ENCODE data around the gene SPTLC2. TPM values are rescaled to one million over a fixed set of nuclear protein-coding genes. Genes with fewer than 3 reads are reported as not detected.

The SPTLC2 gene
- total and polyA plus RNA-seq, 2 of the 13 experiments (the other 11 are each of a cell fraction or from before 2014, with no cell fraction given) = 17.4 to 17.5 TPM

- TF ChIP-seq, protein P1, sequence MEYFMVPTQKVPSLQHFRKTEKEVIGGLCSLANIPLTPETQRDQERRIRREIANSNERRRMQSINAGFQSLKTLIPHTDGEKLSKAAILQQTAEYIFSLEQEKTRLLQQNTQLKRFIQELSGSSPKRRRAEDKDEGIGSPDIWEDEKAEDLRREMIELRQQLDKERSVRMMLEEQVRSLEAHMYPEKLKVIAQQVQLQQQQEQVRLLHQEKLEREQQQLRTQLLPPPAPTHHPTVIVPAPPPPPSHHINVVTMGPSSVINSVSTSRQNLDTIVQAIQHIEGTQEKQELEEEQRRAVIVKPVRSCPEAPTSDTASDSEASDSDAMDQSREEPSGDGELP (IDR thresholded peaks at IDR 0.05; ENCODE audit: borderline replicate concordance, low read depth) = no peak
- peak; percentile 24 for TF ChIP-seq XRCC5 (optimal IDR thresholded peaks at IDR 0.05; ENCODE audit: low read length)
- TF ChIP-seq ZNF3 (CRISPR knock-in tag; IDR thresholded peaks at IDR 0.05) = no peak
- TF ChIP-seq THAP11 (CRISPR knock-in tag; IDR thresholded peaks at IDR 0.05) = 0 out of 2 replicates have a peak, but pooled peaks have one; percentile 25
- no peak for TF ChIP-seq CENPBD1 (CRISPR knock-in tag; IDR thresholded peaks at IDR 0.05; ENCODE audit: borderline replicate concordance, low read depth)
- no peak for TF ChIP-seq RBAK (CRISPR knock-in tag; IDR thresholded peaks at IDR 0.05)
- no peak for TF ChIP-seq CBX2 (IDR thresholded peaks at IDR 0.05; ENCODE audit: low read depth, low read length)
- no peak for TF ChIP-seq CBX2 (CRISPR knock-in tag; IDR thresholded peaks at IDR 0.05; ENCODE audit: low read depth)
- TF ChIP-seq, protein P2, sequence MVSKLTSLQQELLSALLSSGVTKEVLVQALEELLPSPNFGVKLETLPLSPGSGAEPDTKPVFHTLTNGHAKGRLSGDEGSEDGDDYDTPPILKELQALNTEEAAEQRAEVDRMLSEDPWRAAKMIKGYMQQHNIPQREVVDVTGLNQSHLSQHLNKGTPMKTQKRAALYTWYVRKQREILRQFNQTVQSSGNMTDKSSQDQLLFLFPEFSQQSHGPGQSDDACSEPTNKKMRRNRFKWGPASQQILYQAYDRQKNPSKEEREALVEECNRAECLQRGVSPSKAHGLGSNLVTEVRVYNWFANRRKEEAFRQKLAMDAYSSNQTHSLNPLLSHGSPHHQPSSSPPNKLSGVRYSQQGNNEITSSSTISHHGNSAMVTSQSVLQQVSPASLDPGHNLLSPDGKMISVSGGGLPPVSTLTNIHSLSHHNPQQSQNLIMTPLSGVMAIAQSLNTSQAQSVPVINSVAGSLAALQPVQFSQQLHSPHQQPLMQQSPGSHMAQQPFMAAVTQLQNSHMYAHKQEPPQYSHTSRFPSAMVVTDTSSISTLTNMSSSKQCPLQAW (CRISPR knock-in tag; IDR thresholded peaks at IDR 0.05) = no peak
- no peak for TF ChIP-seq HOXA9 (CRISPR knock-in tag; IDR thresholded peaks at IDR 0.05; ENCODE audit: borderline replicate concordance)
- TF ChIP-seq NKX3-1 (CRISPR knock-in tag; IDR thresholded peaks at IDR 0.05) = no peak
- TF ChIP-seq CREB1 (IDR thresholded peaks at IDR 0.05) = no peak
- 0 out of 2 replicates have a peak, but pooled peaks have one; percentile 16 for TF ChIP-seq CREB1 (CRISPR knock-in tag; IDR thresholded peaks at IDR 0.05)
- TF ChIP-seq ZNF530 (CRISPR knock-in tag; IDR thresholded peaks at IDR 0.05; ENCODE audit: low read depth) = no peak
- TF ChIP-seq, protein P3, sequence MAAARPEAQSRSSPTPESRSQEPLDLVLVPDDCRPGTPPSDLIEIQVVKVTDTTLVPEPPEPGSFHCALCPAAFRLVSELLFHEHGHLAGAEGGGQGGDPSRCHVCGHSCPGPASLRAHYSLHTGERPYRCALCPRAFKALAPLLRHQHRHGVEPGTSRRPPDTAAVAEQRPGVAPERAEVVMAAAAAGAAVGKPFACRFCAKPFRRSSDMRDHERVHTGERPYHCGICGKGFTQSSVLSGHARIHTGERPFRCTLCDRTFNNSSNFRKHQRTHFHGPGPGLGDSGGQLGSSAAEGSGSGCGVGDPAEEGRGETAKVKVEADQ (CRISPR knock-in tag; IDR thresholded peaks at IDR 0.05; ENCODE audit: borderline replicate concordance) = no peak
- TF ChIP-seq NBN (conservative IDR thresholded peaks at IDR 0.05) = no peak
- TF ChIP-seq, protein P4, sequence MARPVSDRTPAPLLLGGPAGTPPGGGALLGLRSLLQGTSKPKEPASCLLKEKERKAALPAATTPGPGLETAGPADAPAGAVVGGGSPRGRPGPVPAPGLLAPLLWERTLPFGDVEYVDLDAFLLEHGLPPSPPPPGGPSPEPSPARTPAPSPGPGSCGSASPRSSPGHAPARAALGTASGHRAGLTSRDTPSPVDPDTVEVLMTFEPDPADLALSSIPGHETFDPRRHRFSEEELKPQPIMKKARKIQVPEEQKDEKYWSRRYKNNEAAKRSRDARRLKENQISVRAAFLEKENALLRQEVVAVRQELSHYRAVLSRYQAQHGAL (CRISPR knock-in tag; IDR thresholded peaks at IDR 0.05; ENCODE audit: not compliant biosample characterization) = no peak
- TF ChIP-seq ZNF280D (CRISPR knock-in tag; IDR thresholded peaks at IDR 0.05) = no peak
- TF ChIP-seq ZNF546 (CRISPR knock-in tag; conservative IDR thresholded peaks at IDR 0.05) = no peak
- TF ChIP-seq ELF4 (CRISPR knock-in tag; IDR thresholded peaks at IDR 0.05; ENCODE audit: borderline replicate concordance) = no peak
- TF ChIP-seq NR2F2 (IDR thresholded peaks at IDR 0.05; ENCODE audit: borderline replicate concordance, low read depth) = no peak
- TF ChIP-seq SMC3 (IDR thresholded peaks at IDR 0.05; ENCODE audit: low read length) = peak; percentile 58; the same call in 1 of the 2 replicates
- 0 out of 2 replicates have a peak, but pooled peaks have one; percentile 35 for TF ChIP-seq SIN3A (IDR thresholded peaks at IDR 0.05; ENCODE audit: borderline replicate concordance, low read depth, low read length)
- no peak for TF ChIP-seq CC2D1A (CRISPR knock-in tag; IDR thresholded peaks at IDR 0.05)
These were observed 157.2 kb downstream of the SPTLC2 start (continued) for GRCh38 chr14:77459072-77459723.
